SHP77 (cell line): ENCODE data around the gene TRAIP.
"Not testable (repeated sequence)": the region's sequence is repeated elsewhere in the genome, so short reads cannot be mapped to it uniquely, and the experiment has no call there.

ENCODE experiments used
- DNase-seq, 2 experiments: peaks; one replicate each; lab custom pipeline; 2025; lab: John Stamatoyannopoulos, UW

Gene TRAIP

DNA sequence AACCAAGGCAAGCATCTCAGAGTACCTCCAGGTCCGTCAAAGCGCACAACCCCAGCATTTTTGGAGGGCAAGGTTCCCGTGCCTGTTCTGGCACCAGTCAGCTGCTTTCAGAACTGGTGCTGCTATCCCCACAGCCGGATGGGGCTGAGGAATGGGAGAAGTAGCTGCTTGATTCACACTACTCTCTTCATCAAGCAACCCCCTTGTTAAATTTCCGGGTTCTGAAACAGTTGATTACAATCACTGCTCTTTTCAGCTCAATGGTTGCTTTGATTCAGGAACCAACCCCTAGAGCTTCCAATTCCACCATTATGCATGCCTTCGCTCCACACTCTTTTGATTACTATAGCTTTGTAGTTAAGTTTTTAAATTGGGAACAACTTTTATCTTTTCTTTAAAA lies 30.3 kb downstream of the TRAIP start:
- no peak for DNase-seq

DNA sequence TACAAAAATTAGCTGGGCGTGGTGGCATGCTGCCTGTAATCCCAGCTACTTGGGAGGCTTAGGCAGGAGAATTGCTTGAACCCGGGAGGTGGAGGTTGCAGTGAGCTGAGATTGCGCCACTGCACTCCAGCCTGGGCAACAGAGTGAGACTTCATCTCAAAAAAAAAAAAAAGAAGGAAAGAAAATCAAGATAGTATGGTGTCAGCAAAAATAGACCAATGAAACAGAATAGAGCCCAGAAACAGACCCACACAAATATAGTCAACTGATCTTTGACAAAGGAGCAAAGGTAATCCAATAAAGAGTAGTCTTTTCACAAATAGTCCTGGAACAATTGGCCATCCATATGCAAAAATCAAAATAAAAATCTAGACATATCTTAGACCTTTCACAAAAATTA lies 33.2 kb downstream of the TRAIP start:
- not testable (repeated sequence) for DNase-seq

DNA sequence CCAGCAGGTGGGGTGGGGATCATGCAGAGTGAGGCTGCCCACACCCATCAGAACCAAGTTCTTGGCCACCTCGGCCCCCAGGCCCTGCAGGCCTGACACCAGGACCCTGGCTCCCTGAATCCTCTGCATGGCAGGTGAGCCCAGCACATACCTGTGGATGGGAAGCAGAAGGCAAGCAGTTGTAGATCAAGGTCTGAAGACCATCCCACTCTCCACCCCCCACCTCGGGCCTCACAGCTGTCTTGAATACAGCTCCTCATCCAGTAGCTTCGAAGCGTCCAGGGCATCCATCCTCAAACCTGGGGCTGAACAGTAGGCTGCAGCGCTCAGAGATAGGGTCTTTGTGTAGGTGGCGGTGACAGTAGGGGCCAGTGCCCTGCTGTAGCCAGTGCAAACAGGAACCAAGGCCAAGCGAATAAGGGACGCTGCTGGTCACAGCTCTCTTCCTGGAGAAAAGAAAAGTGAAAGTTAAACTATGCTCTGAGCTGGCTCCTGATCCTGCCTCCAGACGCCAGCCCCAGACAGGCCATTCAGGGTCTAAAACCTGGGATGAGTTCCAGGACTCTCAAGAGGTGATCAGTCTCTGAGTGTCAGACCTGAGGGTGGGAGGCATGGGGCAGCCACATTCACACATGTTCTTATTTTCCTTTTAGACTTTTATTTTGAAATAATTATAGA lies 42.7 kb downstream of the TRAIP start, which contains the start of gene UBA7:
Gene UBA7, minus strand, starts transcription at position 457 of the 678 bp plus-strand sequence. Its CDS starts 166 bp downstream, at position 291.
- no peak for DNase-seq

DNA sequence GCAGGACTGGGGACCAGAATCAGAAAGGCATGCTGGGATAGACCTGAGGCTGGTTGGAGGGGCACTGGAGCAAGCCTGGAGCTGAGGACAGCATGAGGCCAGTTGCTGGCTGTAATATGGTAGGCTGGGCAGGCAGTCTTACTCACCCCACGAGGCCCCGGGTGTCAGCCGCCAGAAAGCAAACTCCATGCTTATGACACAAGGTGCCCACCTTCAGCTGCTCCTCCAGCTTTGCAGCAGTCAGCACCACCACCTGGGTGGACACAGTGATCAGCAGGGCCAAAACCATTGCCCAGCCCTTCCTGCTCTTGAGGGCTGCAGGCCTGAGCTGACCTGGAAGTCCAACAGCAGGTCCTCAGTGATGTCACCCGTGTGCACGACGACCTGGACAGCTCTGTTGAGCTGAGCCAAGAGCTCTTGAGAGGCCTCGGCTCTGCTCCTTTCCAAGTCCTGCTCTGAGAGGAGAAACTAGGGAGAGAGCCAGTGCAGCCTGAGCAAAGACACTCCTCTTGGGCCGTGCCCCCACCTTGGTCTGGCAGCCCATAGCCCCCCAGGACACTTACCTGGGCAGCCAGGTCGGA lies 43.4 kb downstream of the TRAIP start:
- no peak for DNase-seq

DNA sequence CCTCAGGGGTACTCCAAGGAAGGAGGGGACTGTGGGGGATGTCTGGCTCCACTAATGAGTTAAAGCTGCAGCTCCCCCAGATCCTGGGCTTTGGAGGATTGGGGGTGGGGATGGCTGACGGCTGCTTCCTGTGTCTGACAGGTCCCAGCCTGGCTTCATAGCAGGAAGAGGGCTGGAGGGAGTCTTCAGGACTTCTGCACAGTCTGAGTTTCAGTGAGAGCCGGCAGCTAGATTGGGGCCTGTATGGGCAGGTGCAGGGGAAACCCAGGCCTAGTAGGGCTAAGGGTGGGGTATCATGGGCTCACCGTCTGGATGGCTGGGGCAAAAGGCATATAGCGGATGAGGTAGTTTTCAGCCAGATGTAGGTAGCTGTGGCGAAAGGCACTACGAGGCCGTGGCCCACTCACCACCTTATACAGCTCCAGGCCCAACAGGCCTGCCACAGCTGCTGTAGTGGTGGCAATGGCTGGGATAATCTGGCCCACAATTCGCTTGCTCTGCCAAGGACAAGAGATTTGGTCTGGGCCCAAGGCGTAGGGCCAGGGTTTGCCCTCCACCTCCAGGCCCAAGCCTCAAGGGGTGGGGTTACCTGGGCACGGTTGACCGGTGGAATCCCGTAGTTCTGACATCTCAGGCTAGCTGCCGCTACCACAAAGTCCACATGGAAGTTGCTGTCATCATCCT lies 48.8 kb downstream of the TRAIP start:
- no peak for DNase-seq

DNA sequence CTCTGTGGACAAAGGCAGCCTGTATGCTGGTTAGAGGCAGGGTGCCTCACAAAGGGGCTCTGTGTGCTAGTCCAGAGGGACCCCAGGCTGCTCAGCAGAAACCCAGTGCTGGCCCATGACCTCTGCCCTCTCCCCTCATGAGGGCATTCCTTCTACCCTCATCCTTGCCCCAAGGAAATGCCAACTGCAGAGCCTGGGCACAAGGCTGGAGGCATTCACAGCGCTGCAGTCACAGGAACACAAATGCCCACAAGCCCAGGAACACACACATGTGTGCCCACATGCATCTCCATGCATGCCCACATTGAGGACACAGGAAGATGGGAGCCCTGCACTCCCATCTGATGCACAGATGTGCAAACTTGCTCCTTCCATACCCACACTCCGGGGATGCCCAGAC lies 49.5 kb downstream of the TRAIP start:
- DNase-seq: no peak

DNA sequence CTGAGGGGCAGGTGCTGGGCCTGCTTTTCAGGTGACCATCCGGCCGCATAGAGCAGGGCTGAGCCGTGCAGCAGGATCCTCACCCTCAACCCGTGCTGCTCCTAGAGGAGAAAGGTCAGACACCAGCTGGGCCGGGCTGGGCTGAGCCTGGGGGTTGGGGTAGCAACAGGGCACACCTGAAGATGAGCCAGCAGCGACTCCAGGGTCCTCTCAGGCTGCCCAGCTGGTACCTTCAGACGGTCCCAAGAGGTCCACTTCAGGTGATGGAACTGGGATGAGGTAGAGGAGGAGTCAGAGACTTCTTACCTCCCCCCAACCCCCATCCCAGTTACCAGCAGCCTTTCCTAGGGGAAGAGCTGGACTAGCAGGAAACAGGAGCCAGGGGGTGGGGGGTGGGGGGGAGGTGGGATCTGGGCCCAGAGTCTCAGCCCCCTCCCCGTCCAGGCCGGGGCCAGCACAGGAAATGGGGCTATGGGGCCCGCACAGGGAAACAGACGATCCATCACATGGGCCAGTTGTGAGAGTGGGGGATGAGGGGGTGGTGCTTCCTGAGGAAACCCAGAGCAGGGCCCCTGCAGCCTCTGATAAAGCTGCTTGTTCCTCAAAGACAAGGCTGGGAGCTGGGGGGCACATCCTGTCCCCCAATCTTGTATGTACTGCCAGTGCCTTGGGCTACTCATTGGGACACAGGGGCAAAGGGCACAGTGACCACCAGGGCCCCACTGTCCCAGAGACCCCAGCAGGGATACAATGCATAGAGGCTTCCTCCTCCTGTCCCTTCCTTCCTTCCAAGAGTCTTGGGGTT lies 50.3 kb downstream of the TRAIP start:
- no peak for DNase-seq

DNA sequence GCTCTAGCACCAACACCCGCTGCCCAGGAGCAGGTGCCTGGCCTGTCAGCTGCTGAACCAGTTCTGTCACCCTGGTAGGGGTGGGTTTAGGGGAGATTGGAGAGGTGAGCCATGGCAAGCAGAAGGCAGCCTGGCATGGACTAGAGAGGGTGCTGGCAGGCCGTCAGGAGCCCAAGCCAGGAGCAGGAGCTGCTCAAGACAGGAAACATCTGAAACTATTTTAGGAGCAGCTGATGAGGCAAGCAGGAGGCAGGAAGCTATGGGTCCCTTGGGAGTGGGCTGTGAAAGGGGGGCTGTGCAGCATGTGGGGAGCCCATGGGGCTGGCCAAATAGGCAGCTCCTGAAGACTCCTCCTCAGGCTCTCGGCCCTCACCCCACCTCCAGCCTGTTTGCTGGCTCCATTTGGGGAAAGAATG lies 51.0 kb downstream of the TRAIP start:
- DNase-seq: no peak

DNA sequence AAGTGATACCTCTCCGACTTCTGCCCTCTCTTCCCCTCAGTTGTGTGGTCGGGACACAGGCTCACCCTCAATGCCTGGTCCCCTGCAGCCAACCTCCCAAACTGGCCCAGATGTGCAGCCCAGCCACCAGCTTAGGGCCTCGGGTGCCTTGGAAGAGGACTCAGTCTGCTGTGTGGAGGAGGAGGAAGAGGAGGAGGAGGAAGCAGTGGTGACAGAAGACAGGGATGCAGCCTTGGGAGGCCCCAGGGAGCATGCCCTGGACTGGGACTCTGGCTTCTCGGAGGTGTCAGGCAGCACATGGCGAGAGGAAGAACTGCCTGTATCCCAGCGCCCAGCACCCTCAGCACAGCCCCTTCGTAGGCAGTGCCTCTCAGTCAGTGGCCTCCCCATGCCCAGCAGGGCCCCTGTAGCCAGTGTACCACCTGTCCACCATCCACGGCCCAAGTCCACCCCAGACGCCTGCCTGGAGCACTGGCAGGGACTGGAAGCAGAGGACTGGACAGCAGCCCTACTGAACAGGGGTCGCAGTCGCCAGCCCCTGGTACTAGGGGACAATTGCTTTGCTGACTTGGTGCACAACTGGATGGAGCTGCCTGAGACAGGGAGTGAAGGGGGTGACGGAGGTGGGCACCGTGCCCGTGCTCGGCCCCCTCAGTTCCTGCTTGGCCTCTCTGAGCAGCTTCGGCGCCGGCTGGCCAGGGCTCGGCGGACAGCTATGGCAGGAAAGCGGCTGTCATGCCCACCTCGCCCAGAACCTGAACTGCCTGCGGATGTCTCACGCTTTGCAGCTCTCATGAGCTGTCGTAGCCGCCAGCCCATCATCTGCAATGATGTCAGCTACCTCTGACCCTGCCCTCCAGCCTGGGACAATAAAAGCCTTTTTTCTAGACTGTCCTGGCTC lies 52.0 kb downstream of the TRAIP start:
- DNase-seq: no peak

DNA sequence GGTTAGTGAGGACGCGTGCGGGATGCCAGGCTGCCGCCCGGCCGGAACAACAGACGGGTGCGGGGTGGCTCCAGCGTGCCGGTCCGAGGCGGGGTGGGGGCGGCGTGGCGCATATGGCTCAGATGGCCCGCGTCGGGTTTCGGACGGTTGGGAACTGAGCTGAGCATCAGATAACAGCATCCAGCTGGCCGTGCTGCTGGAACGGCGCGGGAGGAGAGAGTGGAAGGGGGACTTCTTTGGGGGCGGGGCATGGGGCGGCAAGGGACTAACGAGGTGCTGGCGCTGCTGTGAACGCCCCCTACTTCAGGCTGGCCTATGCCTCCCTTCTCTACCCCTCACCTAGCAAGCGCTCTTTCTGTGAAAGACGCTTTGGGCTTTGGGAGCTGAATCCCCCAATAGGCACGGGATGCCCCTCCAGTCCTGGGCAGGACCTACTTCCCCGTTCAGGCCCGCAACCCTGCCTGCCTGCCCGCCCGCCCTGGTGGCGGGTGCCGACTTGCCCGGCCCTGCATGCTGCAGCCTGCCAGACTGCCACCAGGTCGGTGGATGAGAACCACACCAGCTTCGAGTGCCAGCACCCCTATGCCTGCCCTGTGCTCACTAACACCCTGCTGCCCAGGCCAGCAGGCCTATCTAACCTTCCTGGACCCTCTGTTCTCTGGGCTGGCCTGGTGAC lies 52.8 kb downstream of the TRAIP start:
- peak in 1 of 2 experiments; percentile 53 for DNase-seq

DNA sequence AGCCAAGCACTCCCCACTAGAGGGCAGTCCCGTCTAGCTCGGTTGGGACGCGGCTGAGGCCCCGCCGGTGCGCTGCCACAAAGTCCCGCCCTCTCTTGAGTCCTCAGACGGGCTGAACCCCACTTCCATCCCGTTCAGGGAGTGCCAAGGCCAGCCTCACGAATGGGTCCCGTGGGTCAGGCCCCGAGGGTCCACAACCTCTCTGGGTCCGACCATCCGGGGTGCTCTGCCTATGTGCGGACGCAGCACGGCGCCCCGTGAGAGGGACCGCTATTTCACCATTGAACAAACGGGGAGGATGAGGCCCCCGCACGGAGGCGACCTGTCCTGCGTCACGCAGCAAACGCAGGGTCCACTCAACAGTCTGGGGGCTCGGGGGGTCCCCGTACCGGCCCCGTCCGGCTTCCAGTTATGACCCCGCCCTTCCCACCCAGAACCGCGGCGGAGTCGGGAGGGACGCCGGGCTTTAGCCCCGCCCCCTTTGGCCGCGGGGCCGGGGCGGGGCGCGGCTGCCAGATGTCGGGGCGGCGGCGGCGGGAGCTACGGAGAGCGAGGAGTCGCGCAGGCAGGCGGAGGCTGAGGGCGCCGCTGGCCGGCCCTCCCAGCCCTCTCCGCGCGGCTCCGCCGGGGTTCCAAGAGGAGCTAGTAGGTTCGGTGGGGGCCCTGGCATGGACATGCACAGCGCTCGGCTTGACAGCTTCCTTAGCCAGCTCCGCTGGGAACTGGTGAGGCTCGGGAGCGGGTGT lies 53.5 kb downstream of the TRAIP start, which contains the start of gene INKA1:
Gene INKA1, plus strand, starts transcription at position 543 of the 746 bp plus-strand sequence. Its CDS starts 132 bp downstream, at position 675.
- peak; percentile 78 to 84 for DNase-seq

DNA sequence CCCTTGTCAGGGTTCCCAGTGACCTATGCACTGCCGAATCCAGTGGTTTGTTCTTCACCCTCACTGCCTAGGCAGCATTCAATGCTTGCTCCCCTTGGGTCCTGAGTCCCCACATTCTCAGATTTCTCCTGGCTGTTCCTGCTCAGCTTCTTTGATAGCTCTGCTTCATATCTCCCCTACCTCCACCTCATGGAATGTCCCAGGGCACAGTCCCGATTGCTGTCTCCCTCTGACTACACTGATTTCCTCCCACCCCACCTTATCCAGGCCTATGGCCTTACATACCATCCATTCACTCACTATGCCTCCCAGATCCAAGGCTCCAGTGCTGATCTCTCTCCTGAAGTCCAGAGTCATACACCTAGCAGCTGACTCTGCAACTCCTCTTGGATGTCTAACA lies 55.2 kb downstream of the TRAIP start:
- DNase-seq: no peak

DNA sequence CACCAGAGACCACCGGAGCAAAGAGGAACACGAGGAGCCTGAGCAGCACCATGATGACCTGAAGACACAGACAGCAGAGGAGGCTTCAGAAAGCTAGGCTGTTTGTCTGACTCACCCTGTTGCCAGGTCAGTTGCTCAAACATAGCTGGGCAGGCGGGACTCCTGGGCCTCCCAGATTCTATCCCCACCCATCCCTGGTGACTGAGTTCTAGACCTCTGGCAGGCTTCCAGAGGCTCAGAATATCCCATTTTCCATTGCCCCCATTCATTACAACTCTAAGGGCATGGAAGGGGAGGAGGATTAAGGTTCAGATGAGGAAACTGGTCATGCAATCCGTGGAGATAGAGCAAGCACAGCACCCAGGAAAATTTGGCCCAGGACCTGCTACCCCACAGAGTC lies 56.6 kb downstream of the TRAIP start, which contains the start of gene CDHR4:
Gene CDHR4, minus strand, starts transcription at position 113 of the 400 bp plus-strand sequence. Its CDS starts 61 bp downstream, at position 52.
- no peak for DNase-seq

DNA sequence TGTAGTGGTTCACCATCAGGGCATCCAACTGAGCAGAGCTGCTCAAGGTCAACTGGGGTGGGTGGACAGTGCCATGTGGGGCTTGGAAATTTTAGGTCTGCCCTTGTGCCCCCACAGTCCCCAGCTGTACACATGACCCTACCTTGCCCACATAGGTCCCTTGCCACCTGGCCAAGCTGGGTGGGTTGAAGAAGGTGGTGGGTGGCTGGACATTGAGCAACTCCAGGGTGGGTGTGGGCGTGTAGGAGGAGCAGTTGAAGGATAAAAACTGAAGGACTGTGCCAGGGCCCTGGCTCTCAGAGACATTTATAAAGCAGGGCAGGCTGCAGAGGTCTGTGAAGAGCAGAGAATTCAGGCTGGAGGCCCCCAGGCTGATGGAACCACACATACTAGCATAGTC lies 57.3 kb downstream of the TRAIP start:
- no peak for DNase-seq

DNA sequence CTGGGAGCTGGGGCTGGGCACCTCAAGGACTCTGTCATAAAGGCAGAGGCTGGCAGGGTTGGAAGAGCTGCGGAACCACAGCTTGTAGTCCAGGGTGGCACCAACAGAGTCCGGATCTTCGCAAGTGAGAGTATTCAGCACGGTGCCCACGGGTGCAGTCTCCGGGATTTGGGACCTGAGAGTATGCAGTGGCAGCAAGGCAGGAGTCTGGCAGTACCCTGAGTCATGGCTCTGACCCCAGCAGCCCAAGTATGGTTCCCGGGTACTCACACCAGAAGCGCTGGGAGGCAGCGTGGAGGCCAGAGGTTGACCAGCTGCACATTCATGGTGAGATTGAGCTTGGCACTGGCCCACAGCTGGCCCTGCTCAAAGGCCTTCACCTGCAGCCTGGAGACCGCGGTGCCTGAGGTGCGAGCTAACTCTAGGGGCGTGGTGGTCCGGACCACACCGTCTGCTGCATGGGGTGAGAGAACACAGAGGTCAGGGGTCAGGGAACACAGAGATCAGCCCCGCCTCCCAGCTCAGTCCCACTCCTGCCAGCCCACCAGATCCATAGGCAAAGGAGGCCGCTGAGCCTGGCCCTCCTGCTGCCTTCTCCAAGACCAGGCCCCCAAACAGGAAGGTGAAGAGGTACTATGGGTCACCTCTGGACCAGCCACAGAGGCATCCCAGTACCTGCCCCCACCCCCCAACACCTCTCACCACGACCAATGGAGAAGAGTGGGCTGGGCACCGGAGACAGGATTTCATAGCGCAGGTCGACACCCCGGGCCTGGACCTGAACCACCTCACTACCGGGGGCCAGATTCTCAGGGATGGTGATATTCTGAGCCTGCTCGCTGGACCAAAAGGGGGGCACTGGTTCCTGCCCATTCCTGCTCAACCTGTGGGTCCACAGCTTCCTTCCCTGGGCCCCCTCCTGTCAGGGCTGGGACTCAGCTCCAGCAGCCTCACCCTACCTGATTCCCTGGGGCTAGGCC lies 61.1 kb downstream of the TRAIP start:
- no peak for DNase-seq

DNA sequence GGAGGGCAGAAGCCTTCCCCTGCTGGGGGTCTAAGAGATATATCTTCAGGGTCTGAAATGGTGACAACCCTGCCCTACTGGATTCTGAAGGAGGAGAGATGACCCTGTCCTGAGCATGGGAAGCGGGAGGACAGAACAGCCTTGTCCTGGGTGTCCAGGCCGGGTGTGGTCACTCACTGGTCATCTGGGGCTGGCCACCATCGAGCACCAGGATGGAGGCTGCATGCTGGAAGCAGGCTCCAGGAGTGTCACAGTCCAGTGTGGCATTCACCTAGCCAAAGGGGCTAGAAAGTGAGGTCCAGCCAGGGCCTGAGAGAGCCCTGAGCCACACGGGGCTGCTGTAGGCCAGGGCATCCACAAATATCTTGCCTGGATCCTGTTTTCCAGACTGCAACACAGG lies 61.9 kb downstream of the TRAIP start:
- DNase-seq: no peak

DNA sequence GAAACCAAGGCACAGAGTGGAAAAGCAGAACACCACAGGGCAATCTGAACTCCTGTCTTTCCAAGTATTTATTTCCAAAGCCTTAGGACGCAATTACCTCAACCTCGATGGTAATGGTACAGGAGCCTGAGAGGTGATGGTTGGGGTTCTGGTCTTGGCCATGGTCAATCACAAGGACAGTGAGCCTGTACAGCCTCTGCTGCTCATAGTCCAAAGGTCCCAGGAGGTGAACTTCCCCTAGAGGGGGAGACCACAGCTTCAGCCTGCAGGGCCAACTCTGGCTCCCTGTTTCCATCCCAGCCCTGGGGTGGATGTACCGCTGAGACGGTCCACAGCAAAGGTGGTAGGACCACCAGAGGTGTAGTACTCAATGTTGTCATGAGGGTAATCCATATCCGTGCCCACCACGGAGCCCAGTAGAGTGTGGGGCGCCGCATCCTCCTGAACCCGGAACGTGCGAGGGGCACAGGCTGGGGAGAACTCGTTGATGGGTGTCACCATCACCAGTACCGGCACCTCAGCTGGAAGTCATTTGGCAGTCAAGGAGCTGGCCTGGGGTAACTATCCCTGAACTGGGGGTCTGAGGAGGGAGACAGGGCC lies 62.8 kb downstream of the TRAIP start:
- no peak for DNase-seq
